ENCODE data around the gene VEZF1.

VEZF1 gene

GRCh38 chr17:57948555-57949420, 39.3 kb downstream of the VEZF1 start:
- DNase-seq = no peak

DNA sequence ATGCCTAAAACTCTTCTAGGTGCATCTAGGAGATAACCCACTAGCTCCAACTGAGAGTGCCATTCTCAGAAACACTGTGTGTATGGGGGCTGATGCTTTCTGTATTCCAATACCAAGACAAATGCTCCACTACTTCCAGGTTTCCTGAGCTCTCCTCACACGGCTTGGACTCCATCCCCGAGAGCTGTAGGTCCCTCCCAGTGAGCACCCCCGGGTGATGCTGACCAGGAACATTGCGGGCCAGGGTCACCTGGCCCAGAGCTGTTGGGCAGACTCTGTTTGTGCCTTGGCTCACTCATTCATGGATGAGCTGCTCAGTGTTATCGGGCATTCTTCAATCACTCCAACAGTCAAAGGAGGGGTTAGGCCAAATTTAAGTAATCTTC, 39.9 kb downstream of the VEZF1 start:
- no peak for DNase-seq

DNA sequence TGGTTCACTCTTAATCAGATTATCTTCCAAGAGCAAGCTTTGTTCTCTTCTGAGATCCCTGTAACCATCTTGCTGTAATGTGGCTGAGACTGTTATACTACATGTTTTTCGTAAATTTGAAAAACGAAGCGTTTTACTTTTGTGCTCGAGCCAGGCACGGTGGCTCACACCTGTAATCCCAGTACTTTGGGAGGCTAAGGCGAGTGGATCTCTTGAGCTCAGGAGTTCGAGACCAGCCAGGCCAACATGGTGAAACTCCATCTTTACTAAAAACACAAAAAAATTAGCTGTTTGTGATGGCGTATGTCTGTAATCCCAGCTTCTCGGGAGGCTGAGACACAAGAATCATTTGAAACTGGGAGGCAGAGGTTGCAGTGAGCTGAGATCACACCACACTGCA, 40.7 kb downstream of the VEZF1 start:
- DNase-seq = no peak

GRCh38 chr17:57946798-57947358, 41.2 kb downstream of the VEZF1 start:
- peak; percentile 23 for DNase-seq

DNA sequence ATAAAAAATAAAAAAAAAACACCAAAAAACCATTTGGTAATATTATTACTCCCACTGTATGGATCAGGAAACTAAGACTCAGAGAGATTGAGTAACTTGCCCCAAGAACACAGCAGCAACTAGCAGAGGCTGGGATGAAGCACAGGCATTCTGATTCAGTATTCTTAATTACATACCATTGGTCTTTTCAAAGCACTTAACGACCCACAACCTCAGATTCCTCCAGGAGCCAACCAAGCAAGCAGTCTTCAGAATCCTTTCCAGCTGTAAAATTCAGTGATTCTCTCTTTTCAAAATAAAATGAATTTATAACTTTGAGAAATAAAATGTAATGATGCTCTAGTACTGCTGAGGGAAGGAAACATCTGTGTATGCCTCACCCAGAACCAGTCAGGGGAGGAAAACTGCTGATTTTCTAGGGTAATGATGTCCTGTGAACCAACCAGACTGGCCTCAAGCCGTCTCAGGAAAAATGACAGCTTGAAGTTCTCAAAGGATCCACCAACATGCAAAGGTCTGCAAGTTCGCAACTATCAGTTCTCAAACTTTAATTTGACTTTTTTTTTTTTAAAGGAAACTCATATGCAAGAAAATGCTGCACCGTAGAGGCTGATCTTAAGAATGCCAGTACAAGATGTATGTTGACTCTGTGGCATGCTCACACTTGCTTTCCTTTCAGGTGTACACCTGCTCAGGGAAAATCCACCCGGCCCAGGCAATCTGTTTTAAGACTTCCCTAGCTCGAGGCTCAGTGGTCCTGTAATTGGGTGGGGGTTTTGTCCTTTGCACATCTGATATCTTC, 41.9 kb downstream of the VEZF1 start:
- no peak for DNase-seq

DNA sequence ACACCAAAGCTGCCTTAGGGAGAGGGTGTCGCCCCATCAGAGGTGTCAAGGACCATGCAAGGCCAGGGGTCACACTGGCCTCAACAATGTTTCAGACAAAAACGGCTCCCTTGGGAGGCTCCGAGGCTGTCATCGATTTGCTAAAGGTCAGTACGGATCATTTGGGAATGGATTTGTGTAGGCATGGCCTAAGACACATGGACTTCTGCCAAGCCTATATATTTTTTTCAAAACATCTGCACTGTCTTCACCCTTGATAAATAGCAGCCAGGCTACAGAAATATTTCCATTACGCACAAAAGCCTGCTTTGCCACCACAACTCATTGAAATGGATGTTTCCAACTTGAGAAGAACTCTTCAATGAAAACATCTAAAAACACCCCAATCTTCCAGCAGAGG, 43.1 kb downstream of the VEZF1 start:
- DNase-seq = no peak

DNA sequence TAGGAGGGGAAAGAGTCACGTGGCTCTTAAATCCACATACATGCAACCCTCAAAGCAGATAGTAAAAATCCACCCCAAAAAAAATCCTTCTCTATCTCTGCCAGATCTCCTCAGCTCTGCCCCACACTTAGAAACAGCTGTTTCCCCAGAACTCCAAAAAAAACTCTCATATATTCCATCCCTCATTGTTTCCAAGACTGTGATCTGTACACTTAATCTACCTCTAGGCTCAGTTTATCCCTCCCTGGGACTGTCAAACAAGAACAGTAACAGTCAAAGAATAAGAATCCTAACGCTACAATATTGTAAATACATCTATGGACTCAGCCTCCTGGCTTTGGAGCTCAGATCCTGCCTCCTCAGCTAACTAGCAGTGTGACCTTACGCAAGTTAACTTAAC, 44.4 kb downstream of the VEZF1 start:
- DNase-seq = no peak

- DNase-seq = no peak
These were observed 44.9 kb downstream of the VEZF1 start for GRCh38 chr17:57943140-57943539.

DNA sequence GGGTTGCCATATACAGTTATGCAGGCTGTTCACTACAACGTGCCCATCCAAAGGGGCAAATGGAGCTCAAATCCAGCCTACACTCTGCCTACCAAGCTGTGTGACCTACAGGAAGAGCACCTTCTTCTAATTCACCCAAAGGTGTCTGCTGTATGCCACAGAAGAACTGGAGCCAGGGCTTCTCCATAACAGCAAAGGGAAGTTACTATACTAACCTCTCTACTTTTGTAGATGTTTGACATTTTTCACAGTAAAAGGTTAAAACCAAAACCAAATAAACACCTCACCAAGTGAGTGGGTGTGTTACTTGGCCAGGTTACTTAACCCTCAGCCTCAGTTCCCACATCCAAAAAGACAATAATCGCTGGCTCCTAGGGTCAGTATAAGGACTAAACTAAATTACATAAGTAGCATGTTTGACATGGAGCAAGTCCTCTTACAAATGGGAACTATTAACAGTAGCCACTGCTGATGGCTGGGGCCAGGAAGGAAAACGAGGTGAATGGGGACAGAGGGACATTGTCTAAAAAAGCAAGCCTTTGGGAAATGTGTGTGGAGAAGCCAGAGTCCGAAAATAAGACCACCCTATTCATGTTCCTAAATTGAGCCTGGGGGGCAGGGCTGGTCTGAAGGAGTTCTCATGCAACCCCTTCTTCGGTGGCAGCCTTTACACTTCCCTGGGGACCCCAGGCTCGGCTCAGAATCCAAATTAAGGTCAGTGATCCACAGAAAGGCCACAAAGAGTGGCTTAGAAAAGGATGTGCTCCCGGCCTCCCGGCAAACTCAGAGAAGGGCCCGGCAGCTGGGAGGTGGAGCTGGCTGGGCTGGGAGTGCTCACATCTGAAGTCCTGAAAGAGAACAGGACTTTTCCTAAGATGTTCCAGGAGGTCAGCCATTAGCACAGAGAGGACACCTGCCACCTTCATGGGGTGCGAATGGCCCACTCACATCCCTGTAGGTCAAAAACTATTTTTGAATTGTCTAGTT, 46.4 kb downstream of the VEZF1 start:
- DNase-seq = no peak

DNA sequence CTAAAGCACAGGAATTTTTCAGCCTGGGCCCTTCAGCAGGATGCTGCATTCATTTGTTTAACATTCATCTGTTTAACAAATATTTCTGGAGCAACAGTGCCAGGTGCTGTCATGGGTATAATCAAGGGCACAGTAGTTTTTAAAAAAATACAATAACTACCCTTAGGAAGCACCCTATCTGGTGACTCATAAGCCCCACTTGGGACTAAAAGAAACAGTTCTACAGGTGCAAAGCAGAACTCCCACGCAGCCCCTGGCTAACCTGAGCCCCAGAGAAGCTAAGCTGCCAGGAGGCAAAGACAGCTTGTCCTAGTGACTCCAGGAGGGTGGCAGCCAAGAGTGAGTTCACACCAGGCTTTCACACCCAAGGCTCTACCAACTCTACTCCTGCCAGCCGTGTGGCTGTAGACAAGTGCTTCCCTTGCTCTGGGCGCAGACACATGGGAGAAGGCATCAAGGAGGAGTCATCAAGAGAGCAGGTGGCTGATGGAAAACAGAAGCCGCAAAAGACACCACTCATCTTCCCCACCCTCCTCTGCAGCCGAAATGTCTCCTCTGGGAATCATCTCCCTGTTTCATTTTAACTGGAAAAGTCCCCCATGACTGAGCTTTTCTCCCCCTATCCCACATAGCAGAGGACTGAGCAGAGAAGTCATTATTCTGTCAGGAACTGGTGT, 47.3 kb downstream of the VEZF1 start:
- no peak for DNase-seq

GRCh38 chr17:57940231-57940630, 47.8 kb downstream of the VEZF1 start:
- no peak for DNase-seq

- no peak for DNase-seq
These were observed 48.3 kb downstream of the VEZF1 start for GRCh38 chr17:57939797-57940196.

GRCh38 chr17:57938061-57938502, 50.0 kb downstream of the VEZF1 start:
- DNase-seq = no peak

GRCh38 chr17:57937492-57937891, 50.6 kb downstream of the VEZF1 start:
- no peak for DNase-seq

DNA sequence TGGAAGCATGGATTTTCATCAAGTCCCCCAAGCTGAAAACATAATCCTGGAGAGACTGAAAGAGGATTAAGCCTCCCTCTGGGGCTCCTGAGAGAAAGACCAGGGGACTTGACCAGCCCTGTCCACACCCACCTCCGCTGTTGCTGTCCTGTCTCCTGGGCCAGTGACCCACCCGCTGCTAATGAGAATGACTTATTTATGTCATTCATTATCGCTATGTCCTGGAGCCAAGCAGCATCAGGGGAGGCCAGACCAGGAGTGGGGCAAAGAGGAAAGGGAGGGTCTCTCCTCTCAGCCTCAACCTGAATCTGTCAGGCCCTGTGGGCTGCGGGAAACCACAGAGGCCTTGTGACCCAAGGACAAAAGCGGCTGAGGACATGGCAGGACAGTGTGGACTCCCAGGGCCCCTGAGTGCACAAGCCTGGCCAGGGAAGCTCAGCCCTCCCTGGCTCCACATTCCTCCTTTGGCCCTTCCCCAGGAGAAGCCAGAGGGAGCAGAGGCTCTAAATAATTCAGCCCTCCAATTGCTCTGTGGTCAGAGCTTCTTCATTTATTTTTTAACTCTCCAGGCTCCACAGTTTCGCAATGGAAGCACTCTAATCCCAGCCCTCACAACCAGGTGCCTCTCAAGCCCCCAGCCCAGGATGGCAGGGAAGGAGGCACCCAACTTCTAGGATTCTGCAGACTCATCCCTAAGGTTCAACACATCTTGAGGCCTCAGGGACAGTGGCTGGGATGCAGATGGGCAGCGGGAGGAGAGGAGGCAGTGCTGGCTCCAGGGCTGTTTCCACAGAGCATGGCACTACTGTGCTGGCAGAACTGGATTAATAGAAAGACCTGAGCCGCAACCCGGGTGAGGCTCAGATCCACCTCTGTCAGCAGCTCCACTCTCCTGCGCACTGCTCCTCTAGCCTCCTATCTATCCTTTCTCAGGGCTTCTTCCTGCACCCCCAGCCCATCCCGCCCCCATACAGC, 51.9 kb downstream of the VEZF1 start:
- DNase-seq = no peak

GRCh38 chr17:57931488-57932137, 56.4 kb downstream of the VEZF1 start:
- DNase-seq = no peak

- DNase-seq = no peak
These were observed 57.8 kb downstream of the VEZF1 start for GRCh38 chr17:57930239-57930638.

- DNase-seq = no peak
These were observed 58.7 kb downstream of the VEZF1 start for GRCh38 chr17:57929386-57929785.

DNA sequence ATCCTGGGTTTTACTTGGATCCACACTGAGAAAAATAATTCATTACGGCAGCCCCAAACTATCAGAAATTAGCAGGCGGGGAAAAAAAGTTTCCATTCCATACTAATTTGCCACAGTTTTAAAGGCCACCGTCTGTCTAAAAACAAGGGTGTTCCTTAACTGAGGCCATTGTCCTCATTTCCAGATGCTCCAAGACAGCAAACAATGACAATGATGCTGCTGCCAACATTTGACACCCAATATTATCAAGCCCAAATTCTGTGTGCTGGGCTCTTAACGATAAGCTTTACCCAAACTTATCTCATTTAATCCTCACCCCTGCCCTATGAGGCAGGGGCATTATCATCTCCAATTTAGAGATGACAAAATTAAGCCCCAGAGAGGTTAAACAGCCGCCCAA, 59.1 kb downstream of the VEZF1 start:
- DNase-seq = no peak

GRCh38 chr17:57927048-57927723, 60.9 kb downstream of the VEZF1 start:
- no peak for DNase-seq
